ENCODE data around the gene SERGEF.
"Not testable (repeated sequence)": the region's sequence is repeated elsewhere in the genome, so short reads cannot be mapped to it uniquely, and the experiment has no call there.

Gene SERGEF

GRCh38 chr11:17898782-17899181 is 114.1 kb downstream of the SERGEF start:
- DNase-seq = no peak

GRCh38 chr11:17898071-17898470 is 114.8 kb downstream of the SERGEF start:
- no peak for DNase-seq

GRCh38 chr11:17897495-17897894 is 115.4 kb downstream of the SERGEF start:
- no peak for DNase-seq

GRCh38 chr11:17896496-17897151 is 116.2 kb downstream of the SERGEF start:
- not testable (repeated sequence) for DNase-seq

- no peak for DNase-seq
Observed at GRCh38 chr11:17894929-17895658, 117.8 kb downstream of the SERGEF start.

- DNase-seq = no peak
Observed at GRCh38 chr11:17892409-17892808, 120.4 kb downstream of the SERGEF start.

GRCh38 chr11:17890325-17890724 is 122.5 kb downstream of the SERGEF start:
- no peak for DNase-seq

- DNase-seq = no peak
Observed at GRCh38 chr11:17887779-17888178, 125.1 kb downstream of the SERGEF start.

- no peak for DNase-seq
Observed at GRCh38 chr11:17883946-17884345, 128.9 kb downstream of the SERGEF start.

GRCh38 chr11:17883057-17883456 is 129.8 kb downstream of the SERGEF start:
- DNase-seq = no peak

GRCh38 chr11:17878743-17879142 is 134.1 kb downstream of the SERGEF start:
- DNase-seq = no peak

- no peak for DNase-seq
Observed at GRCh38 chr11:17877886-17878285, 135.0 kb downstream of the SERGEF start.

GRCh38 chr11:17876827-17877226 is 136.0 kb downstream of the SERGEF start:
- no peak for DNase-seq

GRCh38 chr11:17875891-17876290 is 137.0 kb downstream of the SERGEF start:
- DNase-seq = no peak

- DNase-seq = no peak
Observed at GRCh38 chr11:17873586-17873985, 139.3 kb downstream of the SERGEF start.

- not testable (repeated sequence) for DNase-seq
Observed at GRCh38 chr11:17868398-17868797, 144.4 kb downstream of the SERGEF start.

- no peak for DNase-seq
Observed at GRCh38 chr11:17867341-17867740, 145.5 kb downstream of the SERGEF start.

- no peak for DNase-seq
Observed at GRCh38 chr11:17865765-17866428, 146.9 kb downstream of the SERGEF start.

- DNase-seq = no peak
Observed at GRCh38 chr11:17864478-17864941, 148.3 kb downstream of the SERGEF start.

- DNase-seq = no peak
Observed at GRCh38 chr11:17861036-17861755, 151.7 kb downstream of the SERGEF start.

- no peak for DNase-seq
Observed at GRCh38 chr11:17859552-17859951, 153.3 kb downstream of the SERGEF start.

GRCh38 chr11:17855531-17856290 is 157.1 kb downstream of the SERGEF start:
- no peak for DNase-seq

All from activated T-cell treated with anti-CD3 and anti-CD28 coated beads for 4 hours (primary cell).